Cardiac fibroblast (primary cell): Measurements from ENCODE around the gene EPB41L2.

Experiments
- DNase-seq, 2 donors: peaks; one replicate each; pipeline versions ENCODE4 v3.0.0 to v3.0.0-alpha.2; 2010; ENCODE audit warnings: low read depth in 2 of 2
- H3K4me3 ChIP-seq, 2 donors: replicated peaks in 1 of 2; 1 replicate in 1 of 2; 2 replicates in 1 of 2; pipeline ENCODE4 v1.5.1; 2011; ENCODE audit warnings: low read depth in 2 of 2, low read length in 2 of 2, mild to moderate bottlenecking in 2 of 2, moderate library complexity in 1 of 2
- TF ChIP-seq, protein P1 (sequence below): IDR thresholded peaks from one replicate; pipeline ENCODE4 v1.5.1; 2011; ENCODE audit warnings: low read depth, mild to moderate bottlenecking, low read length, inconsistent platforms

EPB41L2 gene

DNA sequence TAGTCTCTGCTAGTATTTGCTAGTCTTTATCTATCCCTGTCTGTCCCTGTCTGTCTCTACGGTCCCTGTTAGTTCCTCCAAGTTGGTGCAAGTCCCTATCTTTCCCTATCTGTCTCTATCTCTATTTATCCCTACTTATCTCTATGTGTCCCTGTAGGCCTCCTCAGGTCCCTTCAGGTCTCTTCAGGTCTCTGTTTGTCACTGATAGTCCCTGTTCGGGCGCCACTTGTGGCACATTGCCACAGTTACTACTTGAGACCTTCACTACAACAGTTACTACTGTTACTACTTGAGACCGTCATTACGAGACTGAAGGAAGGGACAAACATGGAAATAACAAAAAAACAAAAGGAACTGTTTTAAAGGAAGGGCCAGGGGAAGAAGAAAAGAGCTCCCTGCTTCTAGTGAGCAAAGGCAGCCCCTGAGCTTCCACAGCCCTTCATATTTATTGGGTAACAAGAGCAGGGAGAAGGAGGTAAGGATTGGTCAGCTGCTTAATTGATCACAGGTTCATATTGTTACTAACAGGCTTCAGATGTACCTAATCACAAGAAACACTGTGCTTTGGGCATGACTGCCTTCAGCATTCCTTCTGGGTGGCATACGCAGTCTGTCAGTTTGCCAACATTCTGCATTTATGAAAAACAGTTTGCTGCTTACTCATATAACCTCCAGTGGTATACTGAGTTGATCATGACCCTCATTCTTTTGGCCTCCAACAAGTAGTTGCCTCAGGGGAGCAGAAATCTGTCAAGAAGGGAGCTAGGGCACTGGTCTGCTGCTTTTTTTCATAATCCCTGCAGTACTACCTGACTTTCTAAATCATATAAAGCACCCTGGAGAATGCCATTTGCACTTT lies 8.4 kb downstream of the EPB41L2 start:
- DNase-seq = peak in 1 of 2 donors; percentile 28
- no peak overlapping the region for H3K4me3 ChIP-seq
- TF ChIP-seq, protein P1, sequence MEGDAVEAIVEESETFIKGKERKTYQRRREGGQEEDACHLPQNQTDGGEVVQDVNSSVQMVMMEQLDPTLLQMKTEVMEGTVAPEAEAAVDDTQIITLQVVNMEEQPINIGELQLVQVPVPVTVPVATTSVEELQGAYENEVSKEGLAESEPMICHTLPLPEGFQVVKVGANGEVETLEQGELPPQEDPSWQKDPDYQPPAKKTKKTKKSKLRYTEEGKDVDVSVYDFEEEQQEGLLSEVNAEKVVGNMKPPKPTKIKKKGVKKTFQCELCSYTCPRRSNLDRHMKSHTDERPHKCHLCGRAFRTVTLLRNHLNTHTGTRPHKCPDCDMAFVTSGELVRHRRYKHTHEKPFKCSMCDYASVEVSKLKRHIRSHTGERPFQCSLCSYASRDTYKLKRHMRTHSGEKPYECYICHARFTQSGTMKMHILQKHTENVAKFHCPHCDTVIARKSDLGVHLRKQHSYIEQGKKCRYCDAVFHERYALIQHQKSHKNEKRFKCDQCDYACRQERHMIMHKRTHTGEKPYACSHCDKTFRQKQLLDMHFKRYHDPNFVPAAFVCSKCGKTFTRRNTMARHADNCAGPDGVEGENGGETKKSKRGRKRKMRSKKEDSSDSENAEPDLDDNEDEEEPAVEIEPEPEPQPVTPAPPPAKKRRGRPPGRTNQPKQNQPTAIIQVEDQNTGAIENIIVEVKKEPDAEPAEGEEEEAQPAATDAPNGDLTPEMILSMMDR = no peak

DNA sequence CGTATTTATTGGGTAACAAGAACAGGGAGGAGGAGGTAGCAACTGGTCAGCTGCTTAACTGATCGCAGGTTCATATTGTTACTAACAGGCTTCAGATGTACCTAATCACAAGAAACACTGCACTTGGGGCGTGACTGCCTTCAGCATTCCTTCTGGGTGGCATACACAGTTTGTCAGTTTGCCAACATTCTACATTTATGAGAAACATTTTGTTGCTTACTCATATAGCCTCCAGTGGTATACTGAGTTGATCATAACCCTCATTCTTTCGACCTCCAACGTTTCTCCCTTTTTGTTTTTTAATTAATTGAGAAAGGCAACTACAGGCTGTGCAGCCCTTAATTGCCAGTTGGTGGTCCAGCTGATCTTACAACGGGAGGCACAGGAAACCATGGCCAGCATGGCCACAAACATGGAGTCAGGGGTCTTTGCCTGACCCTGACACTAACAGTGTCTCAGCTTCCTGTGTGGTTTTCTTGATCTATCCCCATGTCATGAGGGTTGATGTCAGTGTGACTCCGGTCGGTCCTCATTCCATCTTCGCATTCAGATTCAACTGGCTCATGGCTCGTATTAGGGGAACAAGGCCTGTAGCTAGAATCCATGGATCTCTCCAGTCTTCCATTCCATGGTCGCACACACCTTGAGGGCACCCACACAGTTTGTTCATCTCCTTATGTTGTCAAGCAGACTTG lies 9.4 kb downstream of the EPB41L2 start:
- TF ChIP-seq, protein P1 = no peak
- H3K4me3 ChIP-seq = no peak overlapping the region
- DNase-seq = peak in 1 of 2 donors; percentile 63

DNA sequence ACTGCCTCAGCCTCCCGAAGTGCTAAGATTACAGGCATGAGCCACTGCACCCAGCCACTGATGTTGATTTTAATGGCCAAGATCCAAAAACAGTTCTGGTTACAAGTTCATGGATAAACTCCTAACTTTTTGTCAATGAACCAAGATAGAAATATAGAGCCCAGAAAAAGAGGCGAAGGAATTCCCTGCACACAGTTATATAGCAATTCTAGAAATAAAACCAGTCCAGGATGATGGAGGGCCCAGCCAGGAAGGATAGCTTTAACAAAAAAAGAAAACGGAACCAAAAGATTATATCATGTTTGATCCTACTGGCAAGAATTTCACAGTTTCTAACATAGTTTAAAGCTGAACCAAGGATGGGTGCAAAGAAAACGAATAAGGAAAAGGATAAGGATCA lies 10.9 kb downstream of the EPB41L2 start:
- no peak for DNase-seq
- TF ChIP-seq, protein P1 = no peak
- no peak overlapping the region for H3K4me3 ChIP-seq

DNA sequence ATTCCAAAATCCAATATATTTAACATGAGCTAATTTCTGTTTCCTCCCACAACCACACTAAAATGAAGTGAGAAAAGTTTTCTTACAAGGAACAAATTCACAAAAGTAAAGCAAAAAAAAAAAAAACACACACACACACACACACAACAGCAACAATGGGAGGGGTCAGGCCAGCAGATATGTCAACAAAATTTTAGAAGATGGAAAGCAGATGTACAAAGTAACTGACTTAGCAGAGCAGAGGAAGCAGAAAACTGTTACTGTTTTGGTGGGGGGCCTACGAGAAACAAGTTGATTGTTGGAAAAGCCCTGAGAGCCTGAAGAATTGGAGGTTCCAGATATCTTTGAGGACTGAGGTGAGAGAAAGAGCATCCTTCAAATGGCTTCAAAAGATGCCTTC lies 11.7 kb downstream of the EPB41L2 start:
- DNase-seq = no peak
- TF ChIP-seq, protein P1 = no peak
- H3K4me3 ChIP-seq = no peak overlapping the region

DNA sequence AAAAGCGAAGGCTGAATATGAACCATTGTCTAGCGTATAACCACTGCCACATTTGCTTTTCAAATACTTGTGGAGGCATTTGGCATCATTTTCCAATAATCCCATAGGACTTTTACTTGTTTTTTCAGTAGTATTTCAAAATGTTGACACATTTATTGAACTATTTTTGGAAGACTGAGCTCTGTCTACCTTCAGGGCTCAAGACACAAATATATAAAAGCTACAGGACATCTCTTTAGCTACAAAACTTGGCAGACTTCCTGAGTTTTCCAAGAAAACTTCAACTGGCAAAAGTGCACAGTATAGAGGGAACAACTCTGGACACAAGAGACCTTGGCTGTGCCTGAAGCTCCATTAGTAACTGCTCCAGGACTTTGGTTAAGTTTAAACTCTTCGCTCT lies 13.4 kb downstream of the EPB41L2 start:
- DNase-seq = no peak
- TF ChIP-seq, protein P1 = no peak
- H3K4me3 ChIP-seq = no peak overlapping the region

DNA sequence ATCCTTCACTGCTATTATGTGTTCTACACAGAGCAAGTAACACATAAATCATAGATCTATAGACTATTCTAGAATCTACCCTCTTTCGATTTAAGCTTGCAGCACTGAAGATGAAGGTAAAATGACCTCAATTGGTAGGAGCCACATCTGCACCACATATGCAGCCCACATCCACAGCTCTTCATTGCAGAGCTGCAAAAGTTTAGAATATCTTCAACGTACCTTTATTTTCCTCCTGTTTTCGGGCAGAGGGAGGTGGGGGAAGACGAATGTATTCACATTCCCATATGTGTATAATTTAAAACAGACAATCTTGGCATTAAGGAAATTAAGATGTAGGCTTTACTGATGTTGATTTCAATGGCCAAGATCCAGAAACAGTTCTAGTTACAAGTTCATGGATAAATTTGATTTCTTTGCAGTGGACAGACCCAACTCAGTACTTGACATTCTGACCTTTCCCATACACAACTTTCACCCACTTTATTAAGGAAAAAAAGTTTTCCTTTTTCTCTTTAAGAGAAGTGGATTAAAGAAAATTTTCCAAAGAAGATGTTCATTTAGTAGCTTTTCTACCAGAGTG lies 14.0 kb downstream of the EPB41L2 start:
- TF ChIP-seq, protein P1 = no peak
- DNase-seq = no peak

More for the DNA sequence above, 14.0 kb downstream of the EPB41L2 start:
- no peak overlapping the region for H3K4me3 ChIP-seq
